ENCODE measurements around the gene HMCES.

- TF ChIP-seq, protein P1, sequence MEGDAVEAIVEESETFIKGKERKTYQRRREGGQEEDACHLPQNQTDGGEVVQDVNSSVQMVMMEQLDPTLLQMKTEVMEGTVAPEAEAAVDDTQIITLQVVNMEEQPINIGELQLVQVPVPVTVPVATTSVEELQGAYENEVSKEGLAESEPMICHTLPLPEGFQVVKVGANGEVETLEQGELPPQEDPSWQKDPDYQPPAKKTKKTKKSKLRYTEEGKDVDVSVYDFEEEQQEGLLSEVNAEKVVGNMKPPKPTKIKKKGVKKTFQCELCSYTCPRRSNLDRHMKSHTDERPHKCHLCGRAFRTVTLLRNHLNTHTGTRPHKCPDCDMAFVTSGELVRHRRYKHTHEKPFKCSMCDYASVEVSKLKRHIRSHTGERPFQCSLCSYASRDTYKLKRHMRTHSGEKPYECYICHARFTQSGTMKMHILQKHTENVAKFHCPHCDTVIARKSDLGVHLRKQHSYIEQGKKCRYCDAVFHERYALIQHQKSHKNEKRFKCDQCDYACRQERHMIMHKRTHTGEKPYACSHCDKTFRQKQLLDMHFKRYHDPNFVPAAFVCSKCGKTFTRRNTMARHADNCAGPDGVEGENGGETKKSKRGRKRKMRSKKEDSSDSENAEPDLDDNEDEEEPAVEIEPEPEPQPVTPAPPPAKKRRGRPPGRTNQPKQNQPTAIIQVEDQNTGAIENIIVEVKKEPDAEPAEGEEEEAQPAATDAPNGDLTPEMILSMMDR (IDR thresholded peaks at IDR 0.05): no peak
- no peak for TF ChIP-seq POLR2A (IDR thresholded peaks at IDR 0.05)
Observed at GRCh38 chr3:129305592-129306091, 27.0 kb downstream of the HMCES start.
